ENCODE data around the gene SPACA6. TPM values are rescaled to one million over a fixed set of nuclear protein-coding genes. Genes with fewer than 3 reads are reported as not detected.
A peak's percentile ranks its signal among the peaks of the same experiment; 100 is the strongest.

SPACA6 gene
- total RNA-seq, 1 donor from 2014 or later = 27.2 TPM

GRCh38 chr19:51709575-51709974, 16.4 kb downstream of the SPACA6 start:
- Mint-ChIP-seq H3K4me3 (ENCODE audit: unreplicated experiment) (no peak overlapping the region), H3K27ac (ENCODE audit: unreplicated experiment) (no peak overlapping the region), H3K36me3 (ENCODE audit: unreplicated experiment) (peaks cover 10% of the 10 kb centered on the region), H3K27me3 (ENCODE audit: unreplicated experiment) (peaks cover 7% of the 10 kb centered on the region), H3K9me3 (ENCODE audit: unreplicated experiment) (peaks cover 10% of the 10 kb centered on the region), H3K4me1 (ENCODE audit: low read depth, unreplicated experiment) (peaks cover 2% of the 10 kb centered on the region)
- TF ChIP-seq CTCF (IDR thresholded peaks at IDR 0.05; ENCODE audit: partially characterized antibody, unreplicated experiment) = no peak
- DNase-seq = no peak

- H3K27ac Mint-ChIP-seq (ENCODE audit: unreplicated experiment) = no peak overlapping the region
- TF ChIP-seq CTCF (IDR thresholded peaks at IDR 0.05; ENCODE audit: partially characterized antibody, unreplicated experiment) = no peak
- H3K27me3 Mint-ChIP-seq (ENCODE audit: unreplicated experiment) = peaks cover 7% of the 10 kb centered on the region
- peaks cover 10% of the 10 kb centered on the region for H3K36me3 Mint-ChIP-seq (ENCODE audit: unreplicated experiment)
- no peak for DNase-seq
- no peaks in the 10 kb centered on the region for H3K4me1 Mint-ChIP-seq (ENCODE audit: low read depth, unreplicated experiment)
- H3K4me3 Mint-ChIP-seq (ENCODE audit: unreplicated experiment) = no peak overlapping the region
- H3K9me3 Mint-ChIP-seq (ENCODE audit: unreplicated experiment) = peaks cover 9% of the 10 kb centered on the region
These were observed 17.0 kb downstream of the SPACA6 start for GRCh38 chr19:51710163-51710562.

DNA sequence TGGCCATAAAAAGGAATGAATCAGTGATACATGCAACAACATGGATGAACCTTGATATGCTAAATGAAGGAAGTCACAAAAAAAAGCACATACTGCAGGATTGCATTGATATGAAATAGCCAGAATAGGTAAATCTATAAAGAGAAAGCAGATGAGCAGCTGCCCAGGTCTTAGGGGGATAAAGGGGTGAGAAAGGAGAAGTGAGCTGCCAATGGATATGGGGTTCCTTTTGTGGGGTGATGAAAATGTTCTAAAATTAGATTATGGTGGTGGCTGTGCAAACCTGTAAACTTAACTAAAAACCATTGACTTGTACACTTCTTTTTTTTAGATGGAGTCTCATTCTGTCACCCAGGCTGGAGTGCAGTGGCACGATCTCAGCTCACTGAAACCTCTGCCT, 18.6 kb downstream of the SPACA6 start:
- no peak for TF ChIP-seq CTCF (IDR thresholded peaks at IDR 0.05; ENCODE audit: partially characterized antibody, unreplicated experiment)
- peaks cover 3% of the 10 kb centered on the region for H3K27me3 Mint-ChIP-seq (ENCODE audit: unreplicated experiment)

GRCh38 chr19:51712461-51713081, 19.4 kb downstream of the SPACA6 start:
- no peak for DNase-seq
- no peak overlapping the region for H3K27ac Mint-ChIP-seq (ENCODE audit: unreplicated experiment)
- H3K9me3 Mint-ChIP-seq (ENCODE audit: unreplicated experiment) = peaks cover 4% of the 10 kb centered on the region
- no peak overlapping the region for H3K4me3 Mint-ChIP-seq (ENCODE audit: unreplicated experiment)
- H3K36me3 Mint-ChIP-seq (ENCODE audit: unreplicated experiment) = peaks cover 4% of the 10 kb centered on the region
- peak; percentile 44 for TF ChIP-seq CTCF (IDR thresholded peaks at IDR 0.05; ENCODE audit: partially characterized antibody, unreplicated experiment)
- H3K27me3 Mint-ChIP-seq (ENCODE audit: unreplicated experiment) = peaks cover 3% of the 10 kb centered on the region
- H3K4me1 Mint-ChIP-seq (ENCODE audit: low read depth, unreplicated experiment) = no peaks in the 10 kb centered on the region

More for the DNA sequence above, 18.6 kb downstream of the SPACA6 start:
- DNase-seq = no peak
- no peaks in the 10 kb centered on the region for H3K4me1 Mint-ChIP-seq (ENCODE audit: low read depth, unreplicated experiment)
- no peak overlapping the region for H3K27ac Mint-ChIP-seq (ENCODE audit: unreplicated experiment)
- peaks cover 4% of the 10 kb centered on the region for H3K36me3 Mint-ChIP-seq (ENCODE audit: unreplicated experiment)
- no peak overlapping the region for H3K4me3 Mint-ChIP-seq (ENCODE audit: unreplicated experiment)
- H3K9me3 Mint-ChIP-seq (ENCODE audit: unreplicated experiment) = peaks cover 6% of the 10 kb centered on the region

Measured in glutamatergic neuron (in vitro differentiated cells).